K562 treated with DMSO at 1 percent for 48 hours (cell line): Measurements from ENCODE around the gene ZNF527. TPM values are rescaled to one million over a fixed set of nuclear protein-coding genes. Genes with fewer than 3 reads are reported as not detected.

ENCODE experiments used
- total RNA-seq: library from RNA; unstranded; fragments of 300-600 nt; gene quantifications from 2 replicates; pipeline ENCODE4 v1.2.3, GENCODE V29; 2022; ENCODE audit warnings: low replicate concordance; ENCODE audit errors: extremely low read depth

ZNF527 gene
- not detected in 2 replicates for total RNA-seq

DNA sequence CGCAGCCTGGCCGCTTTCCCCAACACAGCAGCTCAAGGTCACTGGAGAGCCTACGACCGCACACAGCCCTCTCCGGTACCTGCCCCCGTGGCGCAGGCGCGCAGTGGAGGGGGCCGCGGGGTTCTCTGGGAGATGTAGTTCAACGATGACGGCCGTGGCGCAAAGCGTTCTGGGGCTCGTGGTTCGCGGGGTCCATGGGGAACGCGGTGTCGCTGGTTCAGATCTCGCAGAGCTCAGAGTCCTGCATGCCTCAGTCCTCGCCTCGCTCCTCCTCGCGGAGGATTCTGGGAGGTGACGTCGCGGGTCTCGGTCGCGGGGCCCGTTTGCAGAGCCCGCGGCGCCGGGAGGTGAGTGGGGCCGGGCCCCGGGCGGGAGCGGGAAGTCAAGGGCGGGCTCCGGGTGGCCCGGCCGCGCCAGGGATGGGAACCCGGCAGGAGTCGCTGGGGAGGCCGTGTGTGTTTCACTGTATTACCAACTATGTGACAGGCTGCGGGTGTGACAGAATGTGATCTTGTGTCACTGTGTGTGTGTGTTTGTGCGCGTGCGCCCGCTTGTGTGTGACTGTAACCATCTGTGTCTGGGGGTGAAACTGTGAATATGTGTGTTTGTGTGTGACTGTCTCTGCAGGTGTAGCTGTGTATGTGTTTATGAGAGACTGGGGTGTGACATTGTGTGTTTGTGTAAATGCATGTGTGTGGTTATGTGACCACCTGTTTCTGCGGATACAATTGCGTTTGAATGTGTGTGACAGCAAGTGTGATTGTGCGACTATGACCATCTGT is at the start of gene ZNF527:
TSS of gene ZNF527 (plus strand) at position 220 of the 782 bp plus-strand sequence. CDS start 3,100 bp downstream, outside the sequence.

Other genes starting within 250 kb of the ZNF527 start
- not detected in 2 replicates for gene ZNF585A, start 198.4 kb upstream of the ZNF527 start, total RNA-seq
- not detected in 2 replicates for gene ZNF585B, start 160.6 kb upstream of the ZNF527 start, total RNA-seq
- not detected in 2 replicates for gene ZNF383, start 152.9 kb upstream of the ZNF527 start, total RNA-seq
- gene ZNF569, start 96.3 kb downstream of the ZNF527 start, total RNA-seq, result not detected in 2 replicates
- gene ZNF570, start 98.3 kb downstream of the ZNF527 start, total RNA-seq, result not detected in 2 replicates
- not detected in 2 replicates for gene ZNF793, start 135.8 kb downstream of the ZNF527 start, total RNA-seq
- gene ZNF571, start 223.7 kb downstream of the ZNF527 start, total RNA-seq, result not detected in 2 replicates
- gene ZNF540, start 223.8 kb downstream of the ZNF527 start, total RNA-seq, result not detected in 2 replicates